ELF-1 (cell line): ENCODE results near the gene TAF4.
"Not testable (repeated sequence)": the region's sequence is repeated elsewhere in the genome, so short reads cannot be mapped to it uniquely, and the experiment has no call there.

Source experiments
- DNase-seq: peaks from one replicate; pipeline ENCODE4 v3.0.0-alpha.2; 2016; ENCODE audit warnings: low read depth, low spot score

TAF4 gene

DNA sequence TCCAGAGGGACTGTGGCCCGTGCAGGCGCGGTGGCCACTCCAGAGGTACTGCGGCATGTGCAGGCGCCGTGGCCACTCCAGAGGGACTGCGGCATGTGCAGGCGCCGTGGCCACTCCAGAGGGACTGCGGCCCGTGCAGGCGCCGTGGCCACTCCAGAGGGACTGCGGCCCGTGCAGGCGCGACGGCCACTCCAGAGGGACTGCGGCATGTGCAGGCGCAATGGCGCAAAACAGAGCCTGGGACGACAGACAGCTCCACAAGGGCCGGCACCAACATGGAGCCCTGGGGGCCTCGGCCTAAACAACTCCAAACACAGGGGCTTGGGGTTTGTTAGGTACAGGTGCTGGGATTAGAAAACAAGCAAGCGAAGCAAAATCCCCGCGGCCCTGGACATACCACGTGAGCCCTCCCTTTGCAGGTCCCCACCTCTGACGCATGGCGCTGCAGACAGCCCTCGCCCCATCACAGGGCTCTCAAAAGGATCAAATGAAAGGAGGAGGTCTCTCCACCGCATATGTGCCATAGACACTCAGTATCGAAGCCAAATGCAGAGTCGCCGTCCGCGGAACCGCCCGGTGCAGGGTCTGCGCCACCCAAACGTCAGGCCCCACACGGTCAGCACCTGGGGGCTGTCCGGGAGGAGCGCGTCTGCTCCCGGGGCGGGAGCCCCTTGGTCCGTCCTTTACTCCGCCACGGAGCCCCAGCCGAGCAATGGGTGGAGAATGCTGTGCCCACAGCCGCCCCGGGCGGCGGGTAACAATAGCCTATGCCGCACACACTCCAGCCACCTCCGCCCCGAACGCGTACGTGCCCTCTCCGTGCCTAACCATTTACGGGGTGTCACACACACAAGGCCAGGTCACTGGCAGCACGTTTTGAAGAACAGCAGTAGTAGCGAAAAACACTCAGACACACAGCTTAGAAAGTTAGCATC is 85.7 kb downstream of the TAF4 start:
- DNase-seq: no peak

- DNase-seq: no peak
These were observed 86.6 kb downstream of the TAF4 start for GRCh38 chr20:61979090-61979489.

DNA sequence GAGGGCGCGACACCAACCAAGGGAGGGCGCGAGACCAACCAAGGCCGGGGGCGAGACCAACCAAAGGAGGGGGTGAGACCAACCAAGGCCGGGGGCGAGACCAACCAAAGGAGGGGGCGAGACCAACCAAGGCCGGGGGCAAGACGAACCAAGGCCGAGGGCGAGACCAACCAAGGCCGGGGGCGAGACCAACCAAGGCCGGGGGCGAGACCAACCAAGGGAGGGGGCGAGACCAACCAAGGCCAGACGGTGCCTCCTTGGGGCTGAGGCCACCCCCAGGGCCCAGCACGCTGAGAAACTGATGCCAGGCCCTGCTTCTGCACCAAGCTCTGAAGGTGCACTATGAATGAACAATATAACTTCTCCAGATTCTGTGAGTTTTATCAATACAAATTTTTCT is 87.2 kb downstream of the TAF4 start:
- no peak for DNase-seq

DNA sequence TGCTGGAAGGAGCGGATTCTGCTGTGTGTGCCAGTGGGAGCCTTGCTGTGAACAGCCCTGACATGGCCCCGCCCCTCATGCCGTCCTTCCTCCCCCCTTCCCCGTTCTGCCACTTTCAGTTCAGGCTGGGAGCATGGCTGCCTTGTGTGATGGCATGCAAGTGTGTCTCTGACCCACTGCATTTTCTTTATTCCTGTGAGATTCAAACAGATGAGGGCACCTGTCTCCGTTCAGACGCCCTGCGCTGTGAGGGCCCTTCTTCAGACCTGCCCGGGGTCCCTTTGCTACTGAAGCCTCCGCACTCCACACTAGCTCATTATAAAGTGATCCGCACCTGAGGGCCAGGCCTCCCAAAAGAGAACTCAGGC is 88.3 kb downstream of the TAF4 start:
- no peak for DNase-seq

GRCh38 chr20:61976644-61977418 is 88.8 kb downstream of the TAF4 start:
- DNase-seq: no peak

- no peak for DNase-seq
These were observed 89.4 kb downstream of the TAF4 start for GRCh38 chr20:61976263-61976643.

GRCh38 chr20:61975407-61976129 is 90.1 kb downstream of the TAF4 start:
- DNase-seq: no peak

DNA sequence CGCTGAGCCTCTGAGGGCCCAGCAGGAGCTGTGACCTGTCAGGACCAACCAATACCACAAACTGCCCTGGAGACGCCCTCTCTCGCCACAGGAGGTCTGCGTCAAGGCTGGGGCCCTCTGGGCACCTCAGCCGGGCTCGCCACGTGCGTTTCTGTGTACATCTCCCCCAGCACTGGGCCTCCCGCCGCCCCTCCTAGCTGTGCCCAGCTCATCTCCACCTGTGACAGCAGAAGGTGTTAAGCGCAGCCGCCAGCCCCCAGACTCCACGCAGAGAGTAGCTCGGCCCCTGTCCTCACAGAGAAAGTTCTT is 91.4 kb downstream of the TAF4 start:
- DNase-seq: no peak

DNA sequence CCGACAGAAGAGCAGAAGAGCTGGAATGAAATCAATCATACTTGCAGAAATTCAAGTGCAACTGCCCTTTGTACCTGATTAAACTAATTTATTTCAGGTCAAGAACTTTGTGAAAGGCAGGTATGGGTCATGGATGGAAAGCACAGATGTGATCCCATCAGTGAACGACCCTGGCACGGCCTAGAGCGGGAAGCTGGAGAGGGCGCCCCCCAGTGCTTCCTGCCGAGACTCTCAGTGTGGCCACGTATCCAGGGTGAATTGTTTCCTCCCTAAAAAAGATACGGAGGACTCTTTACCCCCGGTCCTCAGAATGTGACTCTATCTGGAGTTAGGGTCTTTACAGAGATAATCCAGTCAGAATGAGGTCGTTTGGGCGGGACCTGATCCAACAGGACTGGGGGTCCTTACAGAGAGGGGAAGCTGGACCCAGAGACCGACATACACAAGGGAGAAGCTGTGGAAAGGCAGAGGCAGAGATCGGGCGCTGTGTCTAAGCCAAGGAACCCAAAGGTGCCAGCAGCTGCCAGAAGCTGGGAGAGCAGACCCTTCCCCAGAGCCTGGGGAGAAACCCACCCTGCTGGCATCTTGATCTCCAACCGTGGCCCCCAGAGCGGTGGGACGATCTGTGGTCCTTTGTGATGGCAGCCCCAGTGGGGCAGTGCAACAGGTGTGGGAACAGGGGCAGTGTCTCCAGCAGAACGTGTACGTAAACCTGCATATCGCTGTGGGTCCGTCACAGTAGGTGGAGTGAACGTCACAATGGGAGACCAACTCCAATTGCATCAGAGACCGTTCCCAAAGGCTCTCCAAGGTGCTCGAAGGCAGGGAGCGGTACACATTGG is 91.9 kb downstream of the TAF4 start:
- no peak for DNase-seq

DNA sequence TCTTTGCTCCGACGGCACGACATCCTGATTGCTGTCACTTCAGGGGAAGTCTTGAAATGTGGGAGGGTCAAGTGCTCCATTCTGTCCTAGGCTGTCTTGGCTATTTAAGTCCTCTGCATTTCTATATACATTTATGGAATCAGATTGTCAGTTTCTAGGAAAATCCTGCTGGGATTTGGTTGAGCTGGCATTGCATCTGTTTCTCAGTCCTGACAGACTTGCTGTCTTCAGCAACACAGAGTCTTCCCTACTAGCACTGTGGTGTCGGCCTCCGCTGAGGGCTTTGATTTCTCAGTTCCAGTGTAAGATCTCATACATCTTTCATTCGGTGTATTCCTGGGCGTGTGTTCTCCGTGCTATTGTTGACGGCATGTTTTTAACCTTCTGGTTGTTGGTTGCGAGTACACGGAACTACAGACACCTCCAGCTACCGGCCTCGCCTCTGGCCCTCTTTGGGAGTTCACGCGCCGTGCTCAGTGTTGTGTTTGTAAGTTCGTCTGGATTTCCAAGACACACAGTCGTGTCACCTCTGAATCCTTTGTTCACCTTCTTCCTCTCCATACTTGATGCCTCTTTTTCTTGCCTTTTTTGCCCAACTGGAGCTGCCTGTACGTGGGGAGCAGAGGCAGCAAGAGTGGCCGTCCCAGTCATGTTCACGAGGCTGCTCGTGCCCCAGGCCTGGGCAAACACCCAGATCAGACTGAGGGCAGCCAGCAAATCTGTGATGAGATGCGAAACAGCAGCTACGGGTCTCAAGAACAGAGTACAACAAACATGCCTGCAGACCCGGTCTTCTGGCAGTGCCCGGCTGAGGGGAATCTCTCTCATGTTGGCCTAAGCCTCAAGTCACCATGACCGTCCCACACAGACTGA is 92.8 kb downstream of the TAF4 start:
- no peak for DNase-seq

GRCh38 chr20:61971595-61971994 is 94.1 kb downstream of the TAF4 start:
- DNase-seq: not testable (repeated sequence)

- DNase-seq: no peak
These were observed 95.3 kb downstream of the TAF4 start for GRCh38 chr20:61970357-61970756.

GRCh38 chr20:61969806-61970205 is 95.9 kb downstream of the TAF4 start:
- DNase-seq: no peak

DNA sequence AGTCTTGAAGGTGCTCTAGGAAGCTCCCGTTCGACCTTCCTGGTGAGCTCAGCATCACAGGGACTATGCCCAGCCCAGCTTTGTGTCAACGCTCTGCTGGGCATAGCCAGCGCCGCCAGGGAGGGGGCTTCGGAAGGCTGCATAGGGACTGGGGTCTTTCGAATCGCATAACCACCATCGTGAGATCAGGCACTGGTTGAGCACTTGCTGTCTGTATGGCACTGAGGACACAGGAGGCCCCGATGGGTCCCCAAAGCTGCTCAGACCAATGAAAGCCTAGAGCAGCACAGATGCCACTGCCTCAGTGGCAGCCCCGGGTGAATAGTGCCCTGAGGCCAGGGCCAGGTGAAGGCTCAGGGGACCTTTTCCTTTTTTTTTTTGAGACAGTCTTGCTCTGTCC is 96.7 kb downstream of the TAF4 start:
- no peak for DNase-seq

DNA sequence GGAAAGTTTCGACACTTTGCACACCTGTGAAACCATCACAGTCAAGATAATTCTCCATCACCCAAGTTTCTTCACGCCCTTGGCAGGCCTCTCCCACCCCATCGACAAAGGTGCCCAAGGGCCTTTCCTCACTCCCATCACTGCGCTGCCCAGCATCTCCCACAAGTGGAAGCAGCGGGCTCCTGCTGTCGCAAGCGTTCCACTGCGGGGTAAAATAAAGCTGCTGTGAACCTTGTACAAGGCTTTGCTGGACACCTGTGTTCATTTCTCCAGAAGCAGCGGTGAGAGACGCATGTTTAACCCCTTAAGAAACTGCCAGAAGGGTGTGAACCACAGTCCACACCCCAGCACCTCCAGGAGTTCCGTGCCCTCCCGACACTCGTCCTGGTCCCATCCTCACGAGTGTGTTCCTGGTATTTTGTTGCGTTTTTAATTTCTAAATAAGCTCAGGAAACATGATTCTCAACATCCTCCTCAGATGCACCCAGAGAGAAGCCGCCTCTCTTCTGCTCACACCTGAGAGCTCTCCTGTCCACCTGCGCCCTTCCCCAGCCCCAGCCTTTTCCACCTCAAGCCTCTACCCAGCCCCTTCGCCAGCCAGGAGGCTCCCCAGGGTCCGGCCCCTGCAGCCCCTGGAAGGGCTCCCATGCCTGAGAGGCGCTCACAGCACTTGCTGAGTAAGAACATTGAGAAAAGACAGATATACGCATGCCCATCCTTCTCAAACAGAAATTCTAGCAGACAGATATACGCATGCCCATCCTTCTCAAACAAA is 97.5 kb downstream of the TAF4 start:
- DNase-seq: no peak

DNA sequence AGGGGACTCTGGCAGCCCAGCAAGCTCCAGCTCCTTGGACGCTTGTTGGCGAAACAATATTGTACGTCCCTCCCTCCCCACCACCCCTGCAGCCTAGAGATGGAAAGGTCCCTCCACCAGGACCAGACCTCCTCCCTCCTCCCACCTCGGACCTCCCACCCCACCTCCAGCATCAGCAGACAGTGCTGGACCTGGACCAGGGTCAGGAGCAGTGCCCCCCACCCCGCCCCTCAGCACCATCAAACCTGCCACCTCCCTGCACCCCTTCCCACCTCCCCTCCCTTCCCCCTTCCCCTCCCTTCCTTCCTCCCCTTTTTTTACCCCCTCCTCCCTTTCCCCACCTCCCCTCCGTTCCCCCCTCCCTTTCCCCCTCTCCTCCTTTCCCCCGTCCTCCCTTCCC is 98.4 kb downstream of the TAF4 start:
- no peak for DNase-seq

DNA sequence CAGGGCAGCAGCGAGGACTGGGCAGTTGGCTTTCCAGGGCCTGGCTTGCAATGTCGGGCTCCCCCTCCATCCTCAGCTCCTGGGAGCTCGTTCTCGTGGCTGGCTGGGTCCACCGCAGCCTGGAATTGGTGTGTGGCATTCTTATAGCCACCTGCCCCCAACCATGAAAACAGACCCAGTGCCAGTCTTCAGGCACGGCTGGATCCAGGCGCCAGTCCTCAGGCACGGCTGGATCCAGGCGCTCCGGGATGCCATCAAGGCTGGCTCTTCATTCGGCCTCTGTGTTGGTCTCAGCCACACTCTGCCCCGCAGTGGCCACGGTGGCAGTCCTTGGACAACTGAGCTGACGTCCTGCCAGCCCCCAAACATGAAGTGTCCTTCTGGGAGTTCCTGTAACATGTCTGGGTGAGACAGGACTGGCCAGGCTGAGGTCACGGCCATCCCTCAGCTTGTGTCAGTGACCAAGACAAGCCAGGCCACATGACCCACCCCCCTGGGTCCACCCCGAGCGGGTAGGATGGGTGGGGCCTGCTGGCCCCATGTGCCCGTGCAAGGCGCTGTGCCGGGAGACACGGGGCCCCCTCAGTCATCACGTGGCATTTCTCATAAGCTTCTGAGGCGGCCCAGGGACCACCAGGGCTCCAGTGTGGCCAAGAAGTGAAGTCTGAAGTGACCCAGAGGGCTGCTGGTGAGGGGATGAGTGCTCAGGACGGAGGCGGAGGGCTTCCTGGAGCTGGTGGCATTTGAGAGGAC is 99.0 kb downstream of the TAF4 start:
- DNase-seq: no peak

GRCh38 chr20:61965606-61966491 is 99.8 kb downstream of the TAF4 start:
- peak; percentile 26 for DNase-seq
